Stimulated activated naive CD8-positive, alpha-beta T cell treated with anti-CD3 and anti-CD28 coated beads, Interleukin-15, amount 100 ng/mL, for 72 hours (primary cell): ENCODE results near the gene ACO1.
"Not testable (repeated sequence)": the region's sequence is repeated elsewhere in the genome, so short reads cannot be mapped to it uniquely, and the experiment has no call there.

Source experiments
- ATAC-seq: fragments of 150-1000 bp; cut with Tn5 transposase; 2 replicates; pipeline ENCODE4 v1.10.0; 2021; ENCODE audit warnings: mild to moderate bottlenecking, moderate library complexity
- DNase-seq, 2 donors: peaks; one replicate each; pipeline ENCODE4 v3.0.0; 2021 to 2022
- H3K27ac Mint-ChIP-seq, 2 donors: one replicate each; pipeline ENCODE4 v1.8.0; 2022; ENCODE audit warnings: mild to moderate bottlenecking in 2 of 2, mixed read lengths in 2 of 2, moderate library complexity in 2 of 2
- H3K27me3 Mint-ChIP-seq: one replicate; pipeline ENCODE4 v1.8.0; 2022; ENCODE audit warnings: mixed read lengths
- H3K4me1 Mint-ChIP-seq: one replicate; pipeline ENCODE4 v1.8.0; 2022; ENCODE audit warnings: mild to moderate bottlenecking, mixed read lengths
- H3K4me3 Mint-ChIP-seq, 2 donors: one replicate each; pipeline ENCODE4 v1.8.0; 2022; ENCODE audit warnings: mild to moderate bottlenecking in 2 of 2, mixed read lengths in 2 of 2, moderate library complexity in 1 of 2
- H3K9me3 Mint-ChIP-seq, 2 donors: one replicate each; pipeline ENCODE4 v1.8.0; 2022; ENCODE audit warnings: mixed read lengths in 2 of 2

Gene ACO1

DNA sequence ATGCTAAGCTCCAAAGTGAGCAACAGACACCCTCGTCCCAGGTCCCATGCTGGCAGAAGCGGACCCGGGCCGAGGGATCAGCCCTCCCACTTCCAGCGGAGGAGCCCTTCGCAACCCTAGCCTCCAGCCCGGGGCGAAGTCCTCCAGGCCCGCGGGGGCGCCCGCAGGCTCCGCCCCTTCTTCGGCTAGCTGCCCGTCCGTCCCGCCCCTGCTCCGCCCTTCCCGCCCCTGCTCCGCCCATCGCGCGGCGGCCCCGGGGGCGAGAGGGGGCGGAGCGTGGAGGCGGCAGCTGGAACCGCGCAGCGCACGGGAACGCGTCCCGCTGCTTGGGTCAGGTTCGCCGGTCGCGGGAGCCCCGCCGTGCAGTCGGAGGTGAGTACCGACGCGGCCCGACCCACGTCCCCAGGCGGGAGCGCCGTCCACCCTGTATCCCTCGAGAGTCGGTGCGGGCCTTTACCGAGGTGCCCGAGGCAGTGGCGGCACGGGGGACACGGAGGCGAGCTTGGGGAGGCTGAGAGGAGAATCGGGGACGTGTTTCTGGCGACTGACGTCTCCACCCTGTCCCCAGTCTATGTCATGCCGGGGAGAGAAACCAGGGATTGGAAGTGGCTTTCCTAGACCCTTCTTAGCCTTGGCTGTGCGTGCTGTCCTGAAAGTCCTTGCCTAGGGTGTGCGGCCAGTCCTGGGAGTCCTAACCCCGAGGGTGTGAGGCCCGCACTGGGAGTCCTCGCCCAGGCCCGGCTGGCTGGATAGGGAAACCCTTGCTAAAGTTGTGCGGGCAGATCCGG, at the start of gene ACO1:
TSS of gene ACO1 (plus strand) at position 280 of the 788 bp plus-strand sequence. CDS start 20,864 bp downstream, outside the sequence.
- H3K9me3 Mint-ChIP-seq: no peaks in the 10 kb centered on the region
- H3K27me3 Mint-ChIP-seq: peaks cover 17% of the 10 kb centered on the region
- peak; percentile 84 to 89 for DNase-seq
- peak within 1 kb of the TSS; percentile 84 to 90 for H3K4me3 Mint-ChIP-seq
- peak; percentile 92 for ATAC-seq
- peaks cover 19% of the 10 kb centered on the region for H3K4me1 Mint-ChIP-seq
- peak within 1 kb of the TSS; percentile 2 to 29 for H3K27ac Mint-ChIP-seq

DNA sequence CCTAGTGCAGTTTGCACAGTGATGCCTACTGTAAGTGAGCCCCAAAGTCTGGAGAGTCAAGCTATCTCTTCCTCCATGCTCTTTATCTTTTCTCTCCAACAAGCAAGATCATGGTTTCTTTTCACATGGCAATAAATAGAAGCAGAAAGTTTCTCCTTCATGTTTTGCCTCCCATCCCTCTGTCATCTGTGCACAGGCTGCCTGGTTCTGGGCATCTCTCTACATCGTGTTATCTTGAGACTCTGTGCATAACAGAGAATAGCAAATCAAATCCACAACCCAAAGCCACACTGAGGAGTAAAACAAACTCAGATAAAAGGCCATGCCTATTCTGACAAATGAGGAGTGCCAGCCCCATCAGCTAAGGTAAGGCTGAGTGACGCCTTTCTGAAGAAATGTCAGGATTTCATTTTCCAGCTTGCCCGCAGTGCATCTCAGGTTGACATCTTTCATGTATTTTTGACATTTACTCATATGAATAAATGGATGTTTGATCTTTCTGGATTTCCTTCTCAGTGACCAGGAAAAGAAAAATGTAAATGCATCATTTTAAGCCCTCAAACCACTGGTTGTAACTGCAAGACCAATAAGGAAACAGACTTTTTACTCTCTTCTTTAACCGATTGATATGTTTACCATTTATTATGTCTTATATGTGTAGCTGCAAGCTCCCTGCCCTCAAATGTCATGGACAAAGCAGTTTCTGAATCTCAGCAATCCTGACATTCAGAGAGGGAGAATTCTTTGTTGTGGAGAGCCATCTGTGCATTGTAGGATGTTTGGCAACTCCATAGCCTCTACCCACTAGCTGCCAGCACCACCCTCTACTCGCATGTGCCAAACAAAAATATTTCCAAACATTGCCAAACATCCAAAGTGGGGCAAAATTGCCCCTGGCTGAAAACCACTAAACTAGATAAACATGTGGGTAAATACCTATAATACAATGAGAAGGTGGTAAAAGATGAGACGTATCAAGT, 49.2 kb upstream of the ACO1 start:
- Mint-ChIP-seq H3K4me1 (no peaks in the 10 kb centered on the region), H3K27me3 (peaks cover 7% of the 10 kb centered on the region), H3K9me3 (no peaks in the 10 kb centered on the region), H3K4me3 (no peak overlapping the region), H3K27ac (no peak overlapping the region)
- ATAC-seq (no peak), DNase-seq (no peak)

DNA sequence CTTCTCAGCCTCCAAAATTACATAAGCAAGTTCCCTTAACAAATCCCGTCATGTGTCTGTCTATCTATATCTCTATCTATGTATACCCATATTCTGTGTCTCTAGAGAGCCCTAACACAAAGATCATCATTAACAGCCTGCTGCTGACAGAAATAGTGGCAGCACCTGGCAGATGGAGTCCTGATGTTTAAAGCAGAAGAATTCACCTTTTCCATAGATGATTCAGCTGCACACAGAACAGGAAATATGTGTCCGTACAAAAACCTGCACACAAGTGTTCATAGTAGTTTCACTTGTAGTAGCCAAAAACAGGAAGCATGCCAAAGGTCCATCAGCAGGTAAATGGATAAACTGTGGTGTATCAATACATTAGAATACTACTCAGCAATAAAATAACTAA, 45.0 kb upstream of the ACO1 start:
- ATAC-seq (no peak), DNase-seq (no peak)
- peaks cover 3% of the 10 kb centered on the region for H3K4me1 Mint-ChIP-seq
- H3K4me3 Mint-ChIP-seq: no peak overlapping the region
- H3K9me3 Mint-ChIP-seq: no peaks in the 10 kb centered on the region
- peaks cover 7% of the 10 kb centered on the region for H3K27me3 Mint-ChIP-seq
- H3K27ac Mint-ChIP-seq: no peak overlapping the region

DNA sequence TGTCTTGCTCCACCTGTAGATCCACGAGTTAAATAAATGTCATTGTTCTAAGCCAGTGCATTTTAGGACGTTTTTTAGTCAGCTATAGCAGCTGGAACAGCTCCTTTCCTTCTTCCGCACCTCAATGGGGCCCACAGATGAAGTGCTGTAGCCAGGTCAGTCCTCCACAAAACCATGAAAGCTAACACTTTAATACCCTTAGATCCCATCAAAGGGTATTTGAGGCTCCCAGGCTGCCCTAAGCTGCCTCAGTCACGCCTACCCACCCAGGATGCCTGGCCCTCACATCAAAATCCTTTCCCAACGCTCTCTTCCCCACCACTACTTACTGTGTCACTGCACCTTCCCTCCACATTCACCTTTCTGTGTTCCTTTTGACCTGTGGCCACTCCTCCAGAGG, 44.1 kb upstream of the ACO1 start:
- H3K9me3 Mint-ChIP-seq: no peaks in the 10 kb centered on the region
- peaks cover 5% of the 10 kb centered on the region for H3K4me1 Mint-ChIP-seq
- peak overlapping the region in 1 of 2 donors; percentile 47 for H3K27ac Mint-ChIP-seq
- H3K27me3 Mint-ChIP-seq: peaks cover 7% of the 10 kb centered on the region
- DNase-seq (no peak), ATAC-seq (no peak)
- H3K4me3 Mint-ChIP-seq: no peak overlapping the region

- H3K27ac Mint-ChIP-seq: no peak overlapping the region
- DNase-seq (no peak), ATAC-seq (peak; percentile 52)
- H3K9me3 Mint-ChIP-seq: no peaks in the 10 kb centered on the region
- H3K4me1 Mint-ChIP-seq: peaks cover 5% of the 10 kb centered on the region
- H3K4me3 Mint-ChIP-seq: peak overlapping the region in 1 of 2 donors; percentile 18
- H3K27me3 Mint-ChIP-seq: no peaks in the 10 kb centered on the region
These were observed 39.8 kb upstream of the ACO1 start for GRCh38 chr9:32344551-32345182.

DNA sequence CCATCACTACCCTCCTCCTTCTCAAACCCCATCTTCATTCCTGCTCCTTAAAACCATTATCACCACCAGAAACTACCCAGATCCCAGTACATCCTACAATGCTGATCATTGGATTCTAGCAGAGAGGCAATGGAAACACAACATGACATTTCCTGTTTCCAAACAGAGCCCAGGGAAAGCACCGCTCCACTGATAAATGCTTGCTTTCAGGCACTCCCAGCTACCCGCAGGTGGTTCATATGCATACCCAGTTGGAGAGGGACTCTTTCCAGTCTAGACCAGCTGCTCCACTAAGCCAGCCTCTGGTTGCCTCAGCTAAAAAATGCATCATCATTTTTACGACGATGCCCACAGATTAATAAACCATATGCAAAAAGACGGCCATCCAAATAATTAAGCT, 39.2 kb upstream of the ACO1 start:
- peaks cover 5% of the 10 kb centered on the region for H3K4me1 Mint-ChIP-seq
- no peak for DNase-seq

DNA sequence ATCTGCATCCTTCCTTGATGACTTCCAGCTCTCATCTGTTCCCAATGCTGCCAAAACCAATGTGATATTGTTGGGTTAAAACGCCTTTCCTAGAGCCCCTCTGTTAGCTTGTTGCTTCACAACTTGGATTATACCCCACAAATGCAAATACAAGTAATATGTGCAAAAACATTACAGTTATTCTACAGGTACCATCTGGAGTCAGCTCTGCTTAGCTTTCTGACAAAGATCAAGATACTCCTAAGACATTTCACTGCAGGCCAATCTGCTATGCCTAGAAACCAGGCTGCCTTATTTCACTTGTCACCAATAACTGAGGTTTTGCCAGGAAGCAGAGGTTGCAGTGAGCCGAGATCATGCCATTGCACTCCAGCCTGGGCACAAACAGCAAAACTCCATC, 36.9 kb upstream of the ACO1 start:
- Mint-ChIP-seq H3K27me3 (no peaks in the 10 kb centered on the region), H3K9me3 (no peaks in the 10 kb centered on the region), H3K4me1 (peaks cover 5% of the 10 kb centered on the region), H3K27ac (no peak overlapping the region), H3K4me3 (no peak overlapping the region)
- DNase-seq: no peak
- ATAC-seq: no peak

More for the DNA sequence above, 39.2 kb upstream of the ACO1 start:
- Mint-ChIP-seq H3K4me3 (no peak overlapping the region), H3K27me3 (no peaks in the 10 kb centered on the region), H3K9me3 (no peaks in the 10 kb centered on the region), H3K27ac (no peak overlapping the region)
- no peak for ATAC-seq

GRCh38 chr9:32348106-32348695, 36.2 kb upstream of the ACO1 start:
- H3K9me3 Mint-ChIP-seq: no peaks in the 10 kb centered on the region
- H3K27ac Mint-ChIP-seq: no peak overlapping the region
- no peaks in the 10 kb centered on the region for H3K27me3 Mint-ChIP-seq
- no peak overlapping the region for H3K4me3 Mint-ChIP-seq
- ATAC-seq (no peak), DNase-seq (no peak)
- H3K4me1 Mint-ChIP-seq: peaks cover 5% of the 10 kb centered on the region

GRCh38 chr9:32349013-32349412, 35.4 kb upstream of the ACO1 start:
- no peak overlapping the region for H3K4me3 Mint-ChIP-seq
- DNase-seq: no peak
- no peak for ATAC-seq
- H3K4me1 Mint-ChIP-seq: peaks cover 5% of the 10 kb centered on the region
- H3K27me3 Mint-ChIP-seq: no peaks in the 10 kb centered on the region
- H3K27ac Mint-ChIP-seq: no peak overlapping the region
- H3K9me3 Mint-ChIP-seq: no peaks in the 10 kb centered on the region

DNA sequence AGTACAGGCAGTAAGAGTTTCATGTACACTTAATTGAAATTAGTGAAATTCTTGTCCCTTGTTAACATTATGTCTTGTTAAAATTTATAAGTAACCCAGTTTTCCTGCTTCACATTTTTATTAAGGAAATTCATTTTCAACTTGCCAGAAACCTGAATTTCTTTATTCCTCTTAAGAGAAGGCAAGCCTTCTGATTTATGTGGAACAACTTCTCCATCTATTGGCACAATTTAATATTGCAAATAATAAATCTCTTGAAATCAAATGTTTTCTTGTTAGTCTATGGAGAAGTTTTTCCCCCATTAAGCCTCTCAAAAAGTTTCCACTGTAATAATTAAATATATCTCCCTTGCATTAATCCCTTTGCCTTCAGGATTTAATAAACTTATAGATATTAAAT, 33.8 kb upstream of the ACO1 start:
- Mint-ChIP-seq H3K27ac (no peak overlapping the region), H3K27me3 (no peaks in the 10 kb centered on the region), H3K4me3 (no peak overlapping the region), H3K9me3 (no peaks in the 10 kb centered on the region), H3K4me1 (no peaks in the 10 kb centered on the region)
- ATAC-seq (no peak), DNase-seq (no peak)

DNA sequence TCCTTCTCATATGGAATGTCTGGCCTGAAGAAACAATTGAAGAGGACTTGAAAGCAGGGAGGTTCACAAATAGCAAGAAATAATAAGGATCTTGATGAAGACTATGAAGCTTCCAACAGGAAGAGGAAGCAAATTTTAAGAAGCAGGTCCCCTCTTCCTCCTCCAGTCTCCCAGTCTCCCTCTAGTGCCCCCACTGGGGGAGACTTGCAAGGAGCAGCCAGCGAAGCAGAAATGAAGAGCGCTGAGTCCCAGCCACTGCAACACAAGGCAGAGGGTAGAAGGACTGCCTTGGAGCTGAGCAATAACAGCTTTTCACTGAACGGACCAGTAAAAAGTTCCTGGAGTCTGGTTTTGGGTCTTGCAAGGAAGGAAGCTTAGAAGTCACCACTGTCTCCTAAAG, 32.6 kb upstream of the ACO1 start:
- H3K27ac Mint-ChIP-seq: no peak overlapping the region

DNA sequence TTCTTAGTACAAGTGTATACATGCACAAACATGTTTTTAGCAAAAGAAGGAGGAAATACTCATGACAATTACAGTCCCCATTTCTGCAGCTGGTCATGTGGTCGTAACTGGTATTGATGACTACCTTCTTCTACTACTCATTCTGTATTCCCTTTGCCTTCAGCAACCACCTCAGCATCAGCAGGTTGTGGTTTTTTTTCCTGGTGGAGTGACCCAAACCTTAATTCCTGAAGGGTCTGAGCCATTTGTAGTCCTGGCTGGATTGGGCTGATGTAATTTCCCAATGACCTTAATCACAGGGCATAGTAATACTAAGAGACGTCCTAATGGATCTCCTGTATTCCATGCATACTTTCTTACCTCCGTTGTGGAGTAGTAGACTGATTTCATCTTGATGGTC, 31.0 kb upstream of the ACO1 start:
- not testable (repeated sequence) for ATAC-seq, H3K4me1 Mint-ChIP-seq, H3K27ac Mint-ChIP-seq, H3K9me3 Mint-ChIP-seq, H3K27me3 Mint-ChIP-seq, H3K4me3 Mint-ChIP-seq, DNase-seq

More for the DNA sequence above, 32.6 kb upstream of the ACO1 start:
- Mint-ChIP-seq H3K27me3 (no peaks in the 10 kb centered on the region), H3K4me1 (no peaks in the 10 kb centered on the region), H3K9me3 (no peaks in the 10 kb centered on the region), H3K4me3 (no peak overlapping the region)
- DNase-seq: no peak
- no peak for ATAC-seq

- Mint-ChIP-seq H3K27me3 (peaks cover 12% of the 10 kb centered on the region), H3K9me3 (no peaks in the 10 kb centered on the region), H3K27ac (no peak overlapping the region), H3K4me3 (no peak overlapping the region), H3K4me1 (no peaks in the 10 kb centered on the region)
- DNase-seq: no peak
- peak; percentile 67 for ATAC-seq
These were observed 25.0 kb upstream of the ACO1 start for GRCh38 chr9:32359452-32359851.

DNA sequence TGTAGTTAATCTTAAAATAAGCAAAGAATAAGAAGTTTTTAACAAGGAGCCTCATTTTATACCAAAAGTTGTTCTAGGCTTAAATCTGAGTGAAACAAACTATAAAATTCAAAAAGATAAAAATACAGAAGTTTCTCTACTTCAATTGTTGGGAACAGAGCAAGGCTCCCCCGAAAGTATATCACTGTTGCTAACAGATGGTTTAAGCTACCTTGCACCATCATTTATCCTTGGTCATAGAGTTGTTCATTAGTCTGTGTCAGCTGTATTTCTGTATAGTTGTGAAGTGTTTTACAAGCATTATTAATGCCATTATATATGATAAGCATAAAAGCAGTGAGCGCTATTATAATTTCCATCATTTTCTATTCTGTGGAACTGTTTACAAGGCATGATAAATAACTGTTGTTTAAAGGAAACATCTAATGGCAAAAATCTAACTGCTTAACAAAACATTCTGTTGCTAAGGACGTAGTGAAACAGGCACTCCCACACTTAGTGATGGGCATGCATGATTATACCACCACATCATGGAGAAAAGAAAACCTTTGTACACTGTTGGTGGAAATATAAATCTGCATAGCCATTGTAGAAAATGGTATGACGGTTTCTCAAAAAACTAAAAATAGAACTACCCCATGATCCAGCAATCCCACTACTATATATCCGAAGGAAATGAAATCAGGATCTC, 23.3 kb upstream of the ACO1 start:
- Mint-ChIP-seq H3K4me3 (no peak overlapping the region), H3K4me1 (no peaks in the 10 kb centered on the region), H3K27me3 (peaks cover 12% of the 10 kb centered on the region), H3K9me3 (no peaks in the 10 kb centered on the region), H3K27ac (no peak overlapping the region)
- no peak for DNase-seq
- ATAC-seq: peak; percentile 56

GRCh38 chr9:32371279-32371678, 13.2 kb upstream of the ACO1 start:
- H3K9me3 Mint-ChIP-seq: peaks cover 0 to 7% of the 10 kb centered on the region in 2 donors
- no peak overlapping the region for H3K4me3 Mint-ChIP-seq
- H3K27ac Mint-ChIP-seq: no peak overlapping the region
- no peaks in the 10 kb centered on the region for H3K4me1 Mint-ChIP-seq
- DNase-seq (no peak), ATAC-seq (no peak)
- no peaks in the 10 kb centered on the region for H3K27me3 Mint-ChIP-seq
